Spleen (tissue), 11 donors: ENCODE results near the gene PRKCH. TPM values are rescaled to one million over a fixed set of nuclear protein-coding genes. Genes with fewer than 3 reads are reported as not detected.

Experiments used
- DNase-seq: peaks from one replicate; pipeline ENCODE4 v3.0.0-alpha.2; 2020
- H3K27ac ChIP-seq, 8 donors: fragments of 200-600 bp; sonication (generic) in 7 of 8; 1 replicate in 4 of 8; 2 replicates in 4 of 8; pipeline versions ENCODE4 v1.5.0 to v1.8.0; 2016 to 2021; ENCODE audit warnings: inconsistent platforms in 4 of 8, mild to moderate bottlenecking in 4 of 8, moderate library complexity in 1 of 8
- H3K27me3 ChIP-seq, 7 donors: fragments of 200-600 bp; sonication (generic) in 6 of 7; replicated peaks in 1 of 7; 1 replicate in 4 of 7; 2 replicates in 3 of 7; pipeline versions ENCODE4 v1.5.0 to v1.8.0; 2016 to 2021; ENCODE audit warnings: inconsistent platforms in 3 of 7, mild to moderate bottlenecking in 1 of 7
- H3K36me3 ChIP-seq, 6 donors: fragments of 200-600 bp; sonication (generic) in 5 of 6; 1 replicate in 4 of 6; 2 replicates in 2 of 6; pipeline versions ENCODE4 v1.5.0 to v1.8.0; 2016 to 2021; ENCODE audit warnings: inconsistent platforms in 2 of 6
- H3K4me1 ChIP-seq, 6 donors: fragments of 200-600 bp; sonication (generic) in 5 of 6; 1 replicate in 3 of 6; 2 replicates in 3 of 6; pipeline versions ENCODE4 v1.5.0 to v1.8.0; 2016 to 2021; ENCODE audit warnings: inconsistent platforms in 3 of 6
- H3K4me3 ChIP-seq, 8 donors: fragments of 200-600 bp; sonication (generic) in 7 of 8; 1 replicate in 4 of 8; 2 replicates in 4 of 8; pipeline versions ENCODE4 v1.5.0 to v1.8.0; 2016 to 2021; ENCODE audit warnings: inconsistent platforms in 4 of 8, mild to moderate bottlenecking in 4 of 8, moderate library complexity in 2 of 8
- H3K9me3 ChIP-seq, 8 donors: fragments of 200-600 bp; sonication (generic) in 7 of 8; 1 replicate in 4 of 8; 2 replicates in 4 of 8; pipeline versions ENCODE4 v1.5.0 to v1.8.0; 2016 to 2021; ENCODE audit warnings: inconsistent platforms in 4 of 8
- CTCF ChIP-seq, 11 experiments: fragments of 200-600 bp in 7 of 11; fragments of 450-650 bp in 4 of 11; sonication (generic) in 4 of 11; IDR thresholded peaks in 8 of 11; conservative IDR thresholded peaks in 3 of 11; 1 replicate in 7 of 11; 2 replicates in 4 of 11; pipeline versions ENCODE4 v1.4.0 to v1.8.0; 2016 to 2021; ENCODE audit warnings: antibody characterized with exemption in 11 of 11, inconsistent platforms in 4 of 11, mild to moderate bottlenecking in 1 of 11
- POLR2A ChIP-seq, 3 donors: fragments of 450-650 bp; IDR thresholded peaks; one replicate each; pipeline ENCODE4 v1.5.1; 2017; ENCODE audit warnings: antibody characterized with exemption in 3 of 3, mild to moderate bottlenecking in 1 of 3
- POLR2AphosphoS5 ChIP-seq, 3 donors: sonication (generic); formaldehyde crosslinking; IDR thresholded peaks; one replicate each; pipeline ENCODE4 v1.5.1; 2017; ENCODE audit warnings: antibody characterized with exemption in 3 of 3
- WGBS, 5 donors: extraction: QIAGEN DNeasy Blood & Tissue Kit in 3 of 5; methylation state at CpG; one replicate each; pipeline versions ENCODE4 v1.1.5 to v1.1.7; 2013 to 2018; 5-methylcytosine and 5-hydroxymethylcytosine counted together
- intact Hi-C: fragments of 100-400 bp; cut with DNase I; formaldehyde crosslinking; loops from one replicate; pipeline ENCODE4 v1.15.0; 2023; ENCODE audit warnings: low total_unique reads
- polyA plus RNA-seq, 3 donors: library from polyadenylated mRNA; stranded (reverse); fragments of 200-250 nt; gene quantifications; one replicate each; pipeline ENCODE4 v1.2.1, GENCODE V29; 2013
- total RNA-seq, 7 donors: library from RNA; depleted of rRNA in 3 of 7; stranded (reverse); fragments of >200 nt in 3 of 7; fragmentation: NEBNext Ultra II Directional in 4 of 7; extraction: Animal tissue kit (Norgen Biotek cat#: 25700) in 4 of 7; gene quantifications; one replicate each; pipeline versions ENCODE4 v1.1.0 to v1.2.1, GENCODE V29; 2016 to 2021
- donor health status: healthy with polysubstance abuse.
- donor health status: DM: no; HTN: no; CAD: no; lungs with moderate emphysema.
- donor health status: DM: no; HTN: no; CAD: no.
- donor health status: Bipolar disorder and iron deficiency.
- donor health status: healthy.
- donor health status: DM: no; HTN: no; CAD: no.
- donor health status: DM: yes; HTN: yes; CAD: no.

PRKCH gene
- total and polyA plus RNA-seq, 10 donors, result 10.0 to 184 (median 105) TPM

GRCh38 chr14:61296719-61297502, 24.5 kb upstream of the PRKCH start:
- Histone ChIP-seq H3K9me3 (no peaks in the 10 kb centered on the region), H3K27me3 (no peaks in the 10 kb centered on the region), H3K36me3 (no peaks in the 10 kb centered on the region), H3K4me1 (peaks cover 0 to 15% (median 5%) of the 10 kb centered on the region in 6 donors), H3K4me3 (no peak overlapping the region), H3K27ac (no peak overlapping the region)
- intact Hi-C loops, result loop anchor here (5.0 to 10.0 kb wide), 2 partner anchors 160 to 538 kb away; no protein-coding TSS in a partner anchor
- DNase-seq, result no peak
- 33 to 44% (median 36%) methylated on average over 2 of the region's 2 CpGs for WGBS, 5 donors
- peak; percentile 32 to 75 (median 63) for TF ChIP-seq CTCF (IDR thresholded peaks at IDR 0.05 in 8 of 11, conservative IDR thresholded peaks at IDR 0.05 in 3 of 11)
- no peak for TF ChIP-seq POLR2A (IDR thresholded peaks at IDR 0.05)
- no peak for TF ChIP-seq POLR2AphosphoS5 (IDR thresholded peaks at IDR 0.05)

GRCh38 chr14:61297581-61297980, 23.8 kb upstream of the PRKCH start:
- no peak for DNase-seq
- Histone ChIP-seq H3K4me1 (peaks cover 0 to 15% (median 5%) of the 10 kb centered on the region in 6 donors), H3K27ac (no peak overlapping the region), H3K27me3 (no peaks in the 10 kb centered on the region), H3K36me3 (no peaks in the 10 kb centered on the region), H3K4me3 (no peak overlapping the region), H3K9me3 (no peaks in the 10 kb centered on the region)
- intact Hi-C loops, result loop anchor here (5.0 to 10.0 kb wide), 2 partner anchors 160 to 537 kb away; no protein-coding TSS in a partner anchor
- WGBS, 5 donors, result 73 to 90% (median 82%) methylated on average over 6 of the region's 6 CpGs
- TF ChIP-seq POLR2AphosphoS5 (IDR thresholded peaks at IDR 0.05) (no peak), POLR2A (IDR thresholded peaks at IDR 0.05) (no peak), CTCF (IDR thresholded peaks at IDR 0.05 in 8 of 11, conservative IDR thresholded peaks at IDR 0.05 in 3 of 11) (no peak)

GRCh38 chr14:61298824-61299223, 22.6 kb upstream of the PRKCH start:
- Histone ChIP-seq H3K4me3 (no peak overlapping the region), H3K27ac (no peak overlapping the region), H3K27me3 (no peaks in the 10 kb centered on the region), H3K9me3 (no peaks in the 10 kb centered on the region), H3K4me1 (peaks cover 0 to 15% (median 5%) of the 10 kb centered on the region in 6 donors), H3K36me3 (no peaks in the 10 kb centered on the region)
- TF ChIP-seq POLR2A (IDR thresholded peaks at IDR 0.05), result no peak
- no peak for TF ChIP-seq CTCF (IDR thresholded peaks at IDR 0.05 in 8 of 11, conservative IDR thresholded peaks at IDR 0.05 in 3 of 11)
- no peak for TF ChIP-seq POLR2AphosphoS5 (IDR thresholded peaks at IDR 0.05)
- WGBS, 5 donors, result 37 to 46% (median 45%) methylated on average over 3 of the region's 3 CpGs
- intact Hi-C loops, result loop anchor here (5.0 to 10.0 kb wide), 2 partner anchors 158 to 536 kb away; no protein-coding TSS in a partner anchor
- no peak for DNase-seq

GRCh38 chr14:61300209-61300608, 21.2 kb upstream of the PRKCH start:
- intact Hi-C loops, result no loop called here
- 18 to 40% (median 23%) methylated on average over 2 of the region's 2 CpGs for whole genome bisulfite sequencing, 5 donors

More at GRCh38 chr14:61300209-61300608, 21.2 kb upstream of the PRKCH start:
- Histone ChIP-seq H3K4me3 (no peak overlapping the region), H3K27ac (no peak overlapping the region), H3K9me3 (peaks cover 0 to 11% (median 8%) of the 10 kb centered on the region in 8 donors), H3K27me3 (no peaks in the 10 kb centered on the region), H3K36me3 (no peaks in the 10 kb centered on the region), H3K4me1 (peaks cover 0 to 15% (median 5%) of the 10 kb centered on the region in 6 donors)
- no peak for TF ChIP-seq POLR2A (IDR thresholded peaks at IDR 0.05)
- no peak for TF ChIP-seq CTCF (IDR thresholded peaks at IDR 0.05 in 8 of 11, conservative IDR thresholded peaks at IDR 0.05 in 3 of 11)
- no peak for TF ChIP-seq POLR2AphosphoS5 (IDR thresholded peaks at IDR 0.05)
- DNase-seq, result no peak
